Gastroesophageal sphincter (tissue), 4 donors: ENCODE results near the gene DYNC2H1. TPM values are rescaled to one million over a fixed set of nuclear protein-coding genes. Genes with fewer than 3 reads are reported as not detected.

Source experiments
- ATAC-seq: fragments of 150-250 bp; one replicate; pipeline ENCODE4 v1.9.1; 2016; ENCODE audit warnings: mild to moderate bottlenecking, moderate library complexity
- H3K27ac ChIP-seq, 4 donors: fragments of 200-600 bp; sonication (generic) in 3 of 4; 1 replicate in 3 of 4; 2 replicates in 1 of 4; pipeline ENCODE4 v1.5.1; 2016 to 2019
- H3K27me3 ChIP-seq: fragments of 200-600 bp; sonication (generic); one replicate; pipeline ENCODE4 v1.5.1; 2019
- H3K36me3 ChIP-seq, 2 donors: fragments of 200-600 bp; sonication (generic); one replicate each; pipeline ENCODE4 v1.5.1; 2019; ENCODE audit warnings: control low read depth in 1 of 2
- H3K4me1 ChIP-seq, 3 donors: fragments of 200-600 bp; sonication (generic); 1 replicate in 2 of 3; 2 replicates in 1 of 3; pipeline ENCODE4 v1.5.1; 2016 to 2019; ENCODE audit warnings: control low read depth in 2 of 3
- H3K4me3 ChIP-seq, 2 donors: fragments of 200-600 bp; sonication (generic); one replicate each; pipeline ENCODE4 v1.5.1; 2019; ENCODE audit warnings: mild to moderate bottlenecking in 1 of 2, moderate library complexity in 1 of 2
- H3K9me3 ChIP-seq, 3 donors: fragments of 200-600 bp; sonication (generic); one replicate each; pipeline ENCODE4 v1.5.1; 2017 to 2019; ENCODE audit warnings: control low read depth in 2 of 3
- POLR2A ChIP-seq, 2 donors: fragments of 450-650 bp; IDR thresholded peaks; one replicate each; pipeline ENCODE4 v1.6.1; 2017; ENCODE audit warnings: antibody characterized with exemption in 2 of 2, mild to moderate bottlenecking in 2 of 2, moderate library complexity in 1 of 2
- WGBS, 2 donors: methylation state at CpG; one replicate each; pipeline ENCODE4 v1.1.5; 2018; ENCODE audit warnings: low coverage in 1 of 2; 5-methylcytosine and 5-hydroxymethylcytosine counted together
- small RNA-seq, 4 donors: library from RNA; depleted of rRNA; stranded (forward); fragments of <200 nt; gene quantifications; one replicate each; pipeline ENCODE3, GENCODE V24; 2016
- total RNA-seq, 4 donors: library from RNA; depleted of rRNA; stranded (reverse); fragments of >200 nt; gene quantifications; one replicate each; pipeline ENCODE4 v1.1.0, GENCODE V29; 2016
- TF ChIP-seq, protein P1 (sequence below), 4 experiments: fragments of 200-600 bp in 2 of 4; fragments of 450-650 bp in 2 of 4; sonication (generic) in 1 of 4; IDR thresholded peaks; one replicate each; pipeline ENCODE4 v1.5.1; 2017 to 2019; ENCODE audit warnings: antibody characterized with exemption in 4 of 4, mild to moderate bottlenecking in 2 of 4, moderate library complexity in 2 of 4

The DYNC2H1 gene
- total RNA-seq, 4 donors from 2014 or later: 11.5 to 26.7 (median 18.1) TPM

DNA sequence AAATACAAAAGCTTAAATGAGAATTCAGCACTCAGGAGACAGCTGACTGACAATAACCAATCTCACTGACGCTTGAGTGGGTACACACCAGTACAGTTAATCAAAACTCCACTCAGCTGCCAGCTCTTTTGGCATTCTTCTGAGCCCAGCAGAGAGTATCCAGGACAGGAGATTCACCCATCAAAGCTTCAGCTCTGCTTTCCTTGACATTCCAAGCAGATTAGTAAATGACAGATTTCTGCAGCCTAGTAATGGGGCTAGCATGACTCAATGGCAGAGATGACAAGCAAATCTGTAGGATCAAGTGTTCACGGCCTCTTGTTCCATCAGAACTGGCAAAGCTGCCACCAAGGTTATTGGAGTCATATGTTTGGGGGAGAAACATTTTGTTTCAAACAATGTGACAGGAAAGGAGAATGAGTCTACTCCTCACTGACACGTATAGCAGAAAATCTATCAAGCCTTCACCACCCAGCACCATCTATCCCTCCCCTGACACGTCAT lies 420.0 kb downstream of the DYNC2H1 start:
- H3K27me3 ChIP-seq: no peaks in the 10 kb centered on the region
- H3K4me3 ChIP-seq: no peak overlapping the region
- no peaks in the 10 kb centered on the region for H3K9me3 ChIP-seq
- no peaks in the 10 kb centered on the region for H3K4me1 ChIP-seq
- 50 to 59% methylated on average over 1 to 4 of the region's 4 CpGs for WGBS, 2 donors
- TF ChIP-seq POLR2A (IDR thresholded peaks at IDR 0.05): no peak
- TF ChIP-seq, protein P1, sequence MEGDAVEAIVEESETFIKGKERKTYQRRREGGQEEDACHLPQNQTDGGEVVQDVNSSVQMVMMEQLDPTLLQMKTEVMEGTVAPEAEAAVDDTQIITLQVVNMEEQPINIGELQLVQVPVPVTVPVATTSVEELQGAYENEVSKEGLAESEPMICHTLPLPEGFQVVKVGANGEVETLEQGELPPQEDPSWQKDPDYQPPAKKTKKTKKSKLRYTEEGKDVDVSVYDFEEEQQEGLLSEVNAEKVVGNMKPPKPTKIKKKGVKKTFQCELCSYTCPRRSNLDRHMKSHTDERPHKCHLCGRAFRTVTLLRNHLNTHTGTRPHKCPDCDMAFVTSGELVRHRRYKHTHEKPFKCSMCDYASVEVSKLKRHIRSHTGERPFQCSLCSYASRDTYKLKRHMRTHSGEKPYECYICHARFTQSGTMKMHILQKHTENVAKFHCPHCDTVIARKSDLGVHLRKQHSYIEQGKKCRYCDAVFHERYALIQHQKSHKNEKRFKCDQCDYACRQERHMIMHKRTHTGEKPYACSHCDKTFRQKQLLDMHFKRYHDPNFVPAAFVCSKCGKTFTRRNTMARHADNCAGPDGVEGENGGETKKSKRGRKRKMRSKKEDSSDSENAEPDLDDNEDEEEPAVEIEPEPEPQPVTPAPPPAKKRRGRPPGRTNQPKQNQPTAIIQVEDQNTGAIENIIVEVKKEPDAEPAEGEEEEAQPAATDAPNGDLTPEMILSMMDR (IDR thresholded peaks at IDR 0.05): no peak
- ATAC-seq: no peak
- H3K36me3 ChIP-seq: no peaks in the 10 kb centered on the region
- no peak overlapping the region for H3K27ac ChIP-seq

Small RNAs within 50 kb of the gene (small RNA-seq; reads per million reads assigned to genes)
- 0 reads per million in 4 donors for gene AP003461.1

Other genes with a start within 250 kb of the DYNC2H1 start
- not detected for gene MMP12, start 234.4 kb upstream of the DYNC2H1 start, total RNA-seq
- gene MMP13, start 153.7 kb upstream of the DYNC2H1 start, total RNA-seq: not detected
- gene DCUN1D5, start 17.3 kb upstream of the DYNC2H1 start, total RNA-seq: 10 to 100 TPM; 32.6 to 45.8 (median 42.1) TPM